Endothelial cell of umbilical vein (primary cell): ENCODE data around the gene SIM2. TPM values are rescaled to one million over a fixed set of nuclear protein-coding genes. Genes with fewer than 3 reads are reported as not detected.
A peak's percentile ranks its signal among the peaks of the same experiment; 100 is the strongest.

ENCODE experiments used
- BruUV-seq: library from RNA; stranded (reverse); fragments of 400-500 nt; replicated peaks from 2 replicates; lab custom pipeline; 2021; lab: Mats Ljungman, UMichigan
- CTCF ChIA-PET: fragments of 300-600, 350-600 bp; sonication (Branson Sonifier 250); formaldehyde crosslinking; loops from one replicate; lab custom pipeline; 2021; ENCODE audit warnings: antibody characterized with exemption, inconsistent platforms; lab: Charles Lee
- POLR2A ChIA-PET: fragments of 300-600, 350-600 bp; sonication (Branson Sonifier 250); formaldehyde crosslinking; loops from one replicate; lab custom pipeline; 2021; ENCODE audit warnings: antibody characterized with exemption, inconsistent platforms; lab: Charles Lee
- DNase-seq: peaks from one replicate; pipeline ENCODE4 v3.0.0-alpha.2; 2011; ENCODE audit warnings: low read depth, low spot score
- FAIRE-seq: peaks from 2 replicates; lab custom pipeline; 2011; peaks lifted over from hg19 to GRCh38; lab: Jason Lieb, UNC
- H2AFZ ChIP-seq: 2 replicates; pipeline ENCODE4 v1.6.0; 2012; ENCODE audit warnings: low read depth, low read length, control low read depth, inconsistent platforms
- H3K27ac ChIP-seq: 2 replicates; pipeline ENCODE4 v1.5.1; 2011; ENCODE audit warnings: low read depth, mild to moderate bottlenecking, control low read depth, low read length, moderate library complexity; ENCODE audit not compliant: insufficient read depth
- H3K27me3 ChIP-seq, 2 experiments: 2 replicates each; pipeline versions ENCODE4 v1.6.0 to v1.6.1; 2011; ENCODE audit warnings: low read length in 2 of 2, mixed read lengths in 1 of 2; ENCODE audit not compliant: control insufficient read depth in 2 of 2, insufficient read depth in 2 of 2
- H3K36me3 ChIP-seq, 2 experiments: 2 replicates in 1 of 2; 3 replicates in 1 of 2; pipeline ENCODE4 v1.5.1; 2011; ENCODE audit warnings: low read length in 2 of 2, mild to moderate bottlenecking in 1 of 2, moderate library complexity in 1 of 2; ENCODE audit not compliant: control insufficient read depth in 2 of 2, insufficient read depth in 2 of 2; ENCODE audit errors: extremely low read depth in 1 of 2
- H3K4me1 ChIP-seq: 3 replicates; pipeline ENCODE4 v1.5.1; 2011; ENCODE audit warnings: mild to moderate bottlenecking, low read length; ENCODE audit not compliant: control insufficient read depth, insufficient read depth; ENCODE audit errors: extremely low read depth
- H3K4me2 ChIP-seq: 2 replicates; pipeline ENCODE4 v1.6.1; 2011; ENCODE audit warnings: low read length, control low read depth, mixed read lengths; ENCODE audit not compliant: insufficient read depth
- H3K4me3 ChIP-seq, 3 experiments: fragments of 200-600 bp in 1 of 3; sonication (generic), shearing (Covaris generic) in 1 of 3; replicated peaks in 1 of 3; 2 replicates each; pipeline ENCODE4 v1.5.1; 2011 to 2016; ENCODE audit warnings: control low read depth in 3 of 3, low read length in 3 of 3, mild to moderate bottlenecking in 2 of 3, inconsistent platforms in 1 of 3, low read depth in 1 of 3, moderate library complexity in 1 of 3; ENCODE audit not compliant: insufficient read depth in 1 of 3
- H3K79me2 ChIP-seq: 2 replicates; pipeline ENCODE4 v1.6.0; 2012; ENCODE audit warnings: low read length, inconsistent platforms; ENCODE audit not compliant: control insufficient read depth, insufficient read depth
- H3K9ac ChIP-seq: replicated peaks from 2 replicates; pipeline ENCODE3; 2011; ENCODE audit warnings: low read length, control low read depth; ENCODE audit not compliant: insufficient read depth; ENCODE audit errors: extremely low read depth
- H3K9me1 ChIP-seq: replicated peaks from 3 replicates; pipeline ENCODE4 v1.6.0; 2011; ENCODE audit warnings: mild to moderate bottlenecking, low read length; ENCODE audit not compliant: control insufficient read depth, insufficient read depth; ENCODE audit errors: extremely low read depth
- H3K9me3 ChIP-seq: replicated peaks from 2 replicates; pipeline ENCODE4 v1.5.1; 2012; ENCODE audit warnings: low read length, inconsistent platforms; ENCODE audit not compliant: control insufficient read depth, insufficient read depth
- H4K20me1 ChIP-seq: replicated peaks from 2 replicates; pipeline ENCODE3; 2011; ENCODE audit warnings: mild to moderate bottlenecking, low read length; ENCODE audit not compliant: control insufficient read depth, insufficient read depth; ENCODE audit errors: extremely low read depth
- CTCF ChIP-seq, 2 donors: IDR thresholded peaks; 1 replicate in 1 of 2; 2 replicates in 1 of 2; pipeline ENCODE4 v1.5.1; 2011; ENCODE audit warnings: low read length in 2 of 2, mild to moderate bottlenecking in 2 of 2, moderate library complexity in 2 of 2, control low read depth in 1 of 2, inconsistent platforms in 1 of 2, low read depth in 1 of 2; ENCODE audit not compliant: insufficient read depth in 1 of 2; ENCODE audit errors: extremely low read depth in 1 of 2
- EZH2 ChIP-seq: IDR thresholded peaks from 2 replicates; pipeline ENCODE4 v1.6.1; 2012; ENCODE audit warnings: borderline replicate concordance, low read depth, mild to moderate bottlenecking, moderate library complexity, low read length, inconsistent platforms; ENCODE audit not compliant: severe bottlenecking
- FOS ChIP-seq: IDR thresholded peaks from 2 replicates; pipeline ENCODE4 v1.6.1; 2011; ENCODE audit warnings: mild to moderate bottlenecking, low read length, moderate library complexity, borderline replicate concordance; ENCODE audit not compliant: insufficient read depth
- GATA2 ChIP-seq: IDR thresholded peaks from 2 replicates; pipeline ENCODE4 v1.7.0; 2011; ENCODE audit warnings: low read depth, mild to moderate bottlenecking, moderate library complexity, mixed read lengths, low read length; ENCODE audit not compliant: insufficient read length, insufficient read depth
- JUN ChIP-seq: IDR thresholded peaks from 2 replicates; pipeline ENCODE4 v1.6.1; 2011; ENCODE audit warnings: borderline replicate concordance, low read depth; ENCODE audit not compliant: insufficient read length, insufficient read depth
- MAX ChIP-seq: IDR thresholded peaks from 2 replicates; pipeline ENCODE4 v1.6.1; 2011; ENCODE audit not compliant: insufficient read depth, insufficient read length
- MYC ChIP-seq: IDR thresholded peaks from one replicate; pipeline ENCODE4 v1.6.1; 2011; ENCODE audit warnings: mild to moderate bottlenecking, low read depth, low read length
- POLR2A ChIP-seq: IDR thresholded peaks from 2 replicates; pipeline ENCODE4 v1.6.1; 2012; ENCODE audit warnings: low read depth, mild to moderate bottlenecking, control low read depth, low read length
- POLR2AphosphoS5 ChIP-seq: IDR thresholded peaks from 2 replicates; pipeline ENCODE4 v1.6.1; 2012; ENCODE audit warnings: low read depth, mild to moderate bottlenecking, control low read depth, low read length, moderate library complexity; ENCODE audit not compliant: insufficient read depth
- dilution Hi-C: fragments of 300-500 bp; cut with MboI; formaldehyde crosslinking; loops from one replicate; pipeline ENCODE4 v1.15.0; 2019; ENCODE audit warnings: low sequenced_read_pairs; ENCODE audit not compliant: extremely low pct_ligation_motif_present
- intact Hi-C: fragments of 100-400 bp; cut with micrococcal nuclease; formaldehyde crosslinking; loops from one replicate; pipeline ENCODE4 v1.10.0; 2022
- polyA plus RNA-seq, 4 experiments: library from polyadenylated mRNA; depleted of rRNA in 3 of 4; stranded (reverse) in 3 of 4; unstranded in 1 of 4; fragments of >200 nt; gene quantifications; 2 replicates each; pipeline versions ENCODE4 v1.2.1 to v1.2.3, GENCODE V29; 2011 to 2012; ENCODE audit warnings: missing spikeins in 1 of 4
- total RNA-seq: library from RNA; stranded (reverse); gene quantifications from 2 replicates; pipeline ENCODE4 v1.2.3, GENCODE V29; 2021

Gene SIM2
- total and polyA plus RNA-seq, 2 donors (not counting 3 experiments of a cell fraction or from before 2014, with no cell fraction given) = not detected

- dilution Hi-C loops (no loop called here), intact Hi-C loops (no loop called here)
- CTCF ChIA-PET = no interaction called here
- Histone ChIP-seq H3K36me3 (no peaks in the 10 kb centered on the region), H3K9ac (no peak overlapping the region), H3K9me1 (no peaks in the 10 kb centered on the region), H2AFZ (no peak overlapping the region), H3K4me2 (no peak overlapping the region), H3K4me1 (no peaks in the 10 kb centered on the region), H3K9me3 (no peaks in the 10 kb centered on the region), H4K20me1 (no peaks in the 10 kb centered on the region), H3K79me2 (no peaks in the 10 kb centered on the region), H3K27ac (no peak overlapping the region), H3K4me3 (no peak overlapping the region), H3K27me3 (peaks cover 14 to 21% of the 10 kb centered on the region in 2 experiments)
- DNase-seq (no peak), FAIRE-seq (peak; percentile 12)
- BruUV-seq = no TSS peak
- no peak for TF ChIP-seq POLR2AphosphoS5
- TF ChIP-seq FOS = no peak
- no peak for TF ChIP-seq MAX
- TF ChIP-seq CTCF (IDR thresholded peaks at IDR 0.05; ENCODE audit: extremely low read depth in 1 of 2, insufficient read depth in 1 of 2, low read depth in 1 of 2, low read length in 2 of 2) = no peak
- TF ChIP-seq EZH2 = no peak
- no peak for TF ChIP-seq MYC
- TF ChIP-seq POLR2A = no peak
- TF ChIP-seq GATA2 = no peak
- no peak for TF ChIP-seq JUN
- POLR2A ChIA-PET = no interaction called here
These were observed 27.0 kb downstream of the SIM2 start for GRCh38 chr21:36725793-36726386.
